Parathyroid adenoma (tissue), 2 donors: ENCODE results near the gene MAP3K7CL.
A peak's percentile ranks its signal among the peaks of the same experiment; 100 is the strongest.

Source experiments
- H2AFZ ChIP-seq: fragments of 300-600 bp; sonication (generic); one replicate; pipeline ENCODE4 v1.7.0; 2017; ENCODE audit warnings: antibody characterized with exemption, mild to moderate bottlenecking
- H3K27ac ChIP-seq: fragments of 300-600 bp; sonication (generic); one replicate; pipeline ENCODE4 v1.7.0; 2017
- H3K27me3 ChIP-seq: fragments of 300-600 bp; sonication (generic); one replicate; pipeline ENCODE4 v1.7.0; 2017; ENCODE audit warnings: low read length; ENCODE audit not compliant: control insufficient read depth, insufficient read depth
- H3K36me3 ChIP-seq: fragments of 300-600 bp; sonication (generic); one replicate; pipeline ENCODE4 v1.7.0; 2017; ENCODE audit warnings: low read length; ENCODE audit not compliant: control insufficient read depth, insufficient read depth
- H3K4me1 ChIP-seq: fragments of 300-600 bp; sonication (generic); one replicate; pipeline ENCODE4 v1.7.0; 2017; ENCODE audit warnings: control low read depth
- H3K4me2 ChIP-seq: fragments of 300-600 bp; sonication (generic); one replicate; pipeline ENCODE4 v1.7.0; 2017; ENCODE audit warnings: low read length
- H3K4me3 ChIP-seq: fragments of 300-600 bp; sonication (generic); one replicate; pipeline ENCODE4 v1.7.0; 2017; ENCODE audit warnings: low read depth, low read length
- H3K79me2 ChIP-seq: fragments of 300-600 bp; sonication (generic); one replicate; pipeline ENCODE4 v1.7.0; 2017; ENCODE audit warnings: control low read depth
- H3K9ac ChIP-seq: fragments of 300-600 bp; sonication (generic); one replicate; pipeline ENCODE4 v1.7.0; 2017; ENCODE audit warnings: mild to moderate bottlenecking
- H3K9me3 ChIP-seq: fragments of 300-600 bp; sonication (generic); one replicate; pipeline ENCODE4 v1.7.0; 2017; ENCODE audit warnings: low read length; ENCODE audit not compliant: control insufficient read depth
- TF ChIP-seq, protein P1 (sequence below): fragments of 300-600 bp; sonication (generic); IDR thresholded peaks from one replicate; pipeline ENCODE4 v1.7.0; 2017; ENCODE audit warnings: antibody characterized with exemption, mild to moderate bottlenecking
- donor health status: primary hyperparathyroidism.

Gene MAP3K7CL

DNA sequence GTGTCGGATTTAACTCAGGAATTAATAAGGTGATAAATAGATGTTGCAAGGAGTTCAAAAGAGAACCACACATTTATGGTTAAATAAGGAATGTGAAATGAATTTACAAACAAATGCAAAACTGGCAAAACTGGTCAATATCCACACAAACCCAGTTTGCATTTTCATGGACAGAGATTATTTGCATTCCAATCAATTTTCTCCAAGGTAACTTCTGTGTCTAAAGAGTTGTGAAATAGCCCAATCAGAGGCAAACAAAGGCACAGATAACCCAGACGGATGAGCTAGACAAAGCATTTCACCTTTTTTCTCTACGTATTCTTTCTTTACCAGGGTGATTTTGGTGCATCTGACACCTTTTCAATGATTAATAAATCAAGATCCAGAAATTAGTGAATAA lies 63.9 kb downstream of the MAP3K7CL start:
- Histone ChIP-seq H3K4me2 (no peak overlapping the region), H3K27me3 (no peaks in the 10 kb centered on the region), H3K36me3 (no peaks in the 10 kb centered on the region), H2AFZ (no peak overlapping the region), H3K79me2 (no peaks in the 10 kb centered on the region), H3K4me1 (no peaks in the 10 kb centered on the region), H3K4me3 (no peak overlapping the region), H3K9ac (no peak overlapping the region), H3K27ac (no peak overlapping the region), H3K9me3 (no peaks in the 10 kb centered on the region)
- TF ChIP-seq, protein P1, sequence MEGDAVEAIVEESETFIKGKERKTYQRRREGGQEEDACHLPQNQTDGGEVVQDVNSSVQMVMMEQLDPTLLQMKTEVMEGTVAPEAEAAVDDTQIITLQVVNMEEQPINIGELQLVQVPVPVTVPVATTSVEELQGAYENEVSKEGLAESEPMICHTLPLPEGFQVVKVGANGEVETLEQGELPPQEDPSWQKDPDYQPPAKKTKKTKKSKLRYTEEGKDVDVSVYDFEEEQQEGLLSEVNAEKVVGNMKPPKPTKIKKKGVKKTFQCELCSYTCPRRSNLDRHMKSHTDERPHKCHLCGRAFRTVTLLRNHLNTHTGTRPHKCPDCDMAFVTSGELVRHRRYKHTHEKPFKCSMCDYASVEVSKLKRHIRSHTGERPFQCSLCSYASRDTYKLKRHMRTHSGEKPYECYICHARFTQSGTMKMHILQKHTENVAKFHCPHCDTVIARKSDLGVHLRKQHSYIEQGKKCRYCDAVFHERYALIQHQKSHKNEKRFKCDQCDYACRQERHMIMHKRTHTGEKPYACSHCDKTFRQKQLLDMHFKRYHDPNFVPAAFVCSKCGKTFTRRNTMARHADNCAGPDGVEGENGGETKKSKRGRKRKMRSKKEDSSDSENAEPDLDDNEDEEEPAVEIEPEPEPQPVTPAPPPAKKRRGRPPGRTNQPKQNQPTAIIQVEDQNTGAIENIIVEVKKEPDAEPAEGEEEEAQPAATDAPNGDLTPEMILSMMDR, result no peak

- Histone ChIP-seq H2AFZ (no peak overlapping the region), H3K9ac (no peak overlapping the region), H3K27me3 (no peaks in the 10 kb centered on the region), H3K79me2 (no peaks in the 10 kb centered on the region), H3K4me1 (no peaks in the 10 kb centered on the region), H3K4me2 (no peak overlapping the region), H3K27ac (no peak overlapping the region), H3K4me3 (no peak overlapping the region), H3K9me3 (no peaks in the 10 kb centered on the region), H3K36me3 (no peaks in the 10 kb centered on the region)
- TF ChIP-seq, protein P1, result no peak
Observed at GRCh38 chr21:29194847-29195246, 64.4 kb downstream of the MAP3K7CL start.

DNA sequence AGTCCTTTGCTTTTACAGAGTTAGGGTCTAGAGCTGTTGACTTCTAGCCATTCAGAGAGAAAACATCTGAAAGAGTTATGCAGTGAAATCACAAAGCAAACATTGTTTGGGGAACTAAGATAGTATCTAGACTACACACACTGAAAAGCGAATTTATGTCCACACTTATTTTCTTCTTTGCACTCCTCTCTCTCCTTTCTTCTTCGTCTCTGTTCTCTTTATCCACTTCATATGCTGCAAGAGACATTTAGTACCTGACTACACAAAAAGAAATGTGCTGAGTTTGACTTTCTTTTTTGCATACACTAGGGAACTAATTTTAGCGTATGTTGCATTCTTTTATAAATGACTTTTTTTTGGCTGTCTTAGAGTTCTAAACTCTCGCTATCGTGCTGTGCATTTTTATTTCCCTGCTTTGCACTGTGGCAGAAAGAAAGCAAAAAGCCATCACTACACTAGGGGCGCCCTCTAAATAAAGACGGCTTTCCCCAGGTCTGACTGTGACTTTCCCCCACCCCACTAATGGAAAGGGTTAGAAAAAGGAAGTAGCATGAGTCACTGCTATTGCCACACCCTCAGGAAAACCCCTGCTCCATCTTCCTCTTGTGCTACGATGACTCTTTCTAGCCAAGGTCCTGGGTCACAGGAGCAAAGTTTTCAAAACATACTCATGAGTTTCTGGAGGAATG lies 65.7 kb downstream of the MAP3K7CL start:
- H3K36me3 ChIP-seq, result no peaks in the 10 kb centered on the region
- no peak overlapping the region for H3K4me3 ChIP-seq
- no peaks in the 10 kb centered on the region for H3K79me2 ChIP-seq
- H2AFZ ChIP-seq, result no peak overlapping the region
- H3K27me3 ChIP-seq, result no peaks in the 10 kb centered on the region
- H3K4me2 ChIP-seq, result peak overlapping the region; percentile 34
- H3K9ac ChIP-seq, result no peak overlapping the region
- TF ChIP-seq, protein P1, result no peak
- H3K27ac ChIP-seq, result no peak overlapping the region
- no peaks in the 10 kb centered on the region for H3K4me1 ChIP-seq
- H3K9me3 ChIP-seq, result no peaks in the 10 kb centered on the region

- no peaks in the 10 kb centered on the region for H3K4me1 ChIP-seq
- H3K4me2 ChIP-seq, result no peak overlapping the region
- no peaks in the 10 kb centered on the region for H3K79me2 ChIP-seq
- no peak overlapping the region for H3K9ac ChIP-seq
- H3K9me3 ChIP-seq, result no peaks in the 10 kb centered on the region
- TF ChIP-seq, protein P1, result no peak
- no peak overlapping the region for H2AFZ ChIP-seq
- H3K27ac ChIP-seq, result peak overlapping the region; percentile 19
- no peak overlapping the region for H3K4me3 ChIP-seq
- H3K27me3 ChIP-seq, result no peaks in the 10 kb centered on the region
- no peaks in the 10 kb centered on the region for H3K36me3 ChIP-seq
Observed at GRCh38 chr21:29196670-29197191, 66.3 kb downstream of the MAP3K7CL start.

DNA sequence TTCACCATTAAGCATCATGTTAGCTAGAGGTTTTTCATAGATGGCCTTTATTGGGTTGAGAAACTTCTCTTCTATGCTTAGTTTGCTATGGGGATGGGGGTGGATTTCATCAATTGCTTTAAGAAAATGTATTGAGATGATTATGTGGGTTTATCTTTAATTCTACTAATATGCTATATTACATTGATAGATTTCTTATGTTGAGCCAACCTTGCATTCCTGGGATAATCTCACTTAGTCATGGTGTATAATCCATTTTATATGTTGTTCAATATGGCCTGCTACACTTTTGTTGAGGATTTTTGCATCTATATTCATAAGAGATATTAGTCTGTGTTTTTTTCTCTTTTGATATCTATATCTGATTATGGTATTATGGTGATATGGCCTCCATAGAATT lies 70.7 kb downstream of the MAP3K7CL start:
- Histone ChIP-seq H3K36me3 (no peaks in the 10 kb centered on the region), H3K4me2 (no peak overlapping the region), H3K9me3 (no peaks in the 10 kb centered on the region), H3K79me2 (no peaks in the 10 kb centered on the region), H3K4me3 (no peak overlapping the region), H3K27ac (no peak overlapping the region), H3K27me3 (no peaks in the 10 kb centered on the region), H2AFZ (no peak overlapping the region), H3K4me1 (no peaks in the 10 kb centered on the region), H3K9ac (no peak overlapping the region)
- TF ChIP-seq, protein P1, result no peak
